Astrocyte of the cerebellum (primary cell): ENCODE data around the gene SLC38A10.

Experiments
- DNase-seq: peaks from one replicate; pipeline ENCODE4 v3.0.0-alpha.2; 2011; ENCODE audit warnings: low read depth
- H3K4me3 ChIP-seq: 2 replicates; pipeline ENCODE4 v1.5.1; 2011; ENCODE audit warnings: mild to moderate bottlenecking, low read depth, low read length, moderate library complexity
- in situ Hi-C: cut with HindIII; loops from 2 replicates; pipeline ENCODE4 v1.10.0; 2017; ENCODE audit warnings: low sequenced_read_pairs
- TF ChIP-seq, protein P1 (sequence below): IDR thresholded peaks from 2 replicates; pipeline ENCODE4 v1.5.1; 2012; ENCODE audit warnings: low read length, low read depth, moderate library complexity, mild to moderate bottlenecking; ENCODE audit errors: missing control alignments

SLC38A10 gene

DNA sequence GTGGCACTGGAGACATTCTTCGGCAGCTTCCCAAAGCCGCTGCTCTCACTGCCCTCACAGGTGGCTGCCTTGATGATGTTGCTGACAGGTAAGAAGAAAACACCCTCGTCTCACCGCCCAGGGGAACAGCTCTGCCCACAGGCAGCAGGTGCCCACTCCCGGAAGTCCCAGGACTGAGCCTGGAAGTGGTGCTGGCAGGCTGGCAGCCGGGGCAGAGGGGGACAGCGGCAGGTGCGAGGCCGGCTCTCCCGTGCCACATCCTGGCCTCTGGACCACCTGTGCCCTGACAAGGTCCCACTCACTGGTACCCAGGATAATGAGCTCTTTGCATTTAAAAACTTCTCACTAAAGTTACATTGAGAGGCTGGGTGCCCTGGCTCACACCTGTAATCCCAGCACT, 92.8 kb downstream of the SLC38A10 start:
- H3K4me3 ChIP-seq: no peak overlapping the region
- no peak for DNase-seq
- TF ChIP-seq, protein P1, sequence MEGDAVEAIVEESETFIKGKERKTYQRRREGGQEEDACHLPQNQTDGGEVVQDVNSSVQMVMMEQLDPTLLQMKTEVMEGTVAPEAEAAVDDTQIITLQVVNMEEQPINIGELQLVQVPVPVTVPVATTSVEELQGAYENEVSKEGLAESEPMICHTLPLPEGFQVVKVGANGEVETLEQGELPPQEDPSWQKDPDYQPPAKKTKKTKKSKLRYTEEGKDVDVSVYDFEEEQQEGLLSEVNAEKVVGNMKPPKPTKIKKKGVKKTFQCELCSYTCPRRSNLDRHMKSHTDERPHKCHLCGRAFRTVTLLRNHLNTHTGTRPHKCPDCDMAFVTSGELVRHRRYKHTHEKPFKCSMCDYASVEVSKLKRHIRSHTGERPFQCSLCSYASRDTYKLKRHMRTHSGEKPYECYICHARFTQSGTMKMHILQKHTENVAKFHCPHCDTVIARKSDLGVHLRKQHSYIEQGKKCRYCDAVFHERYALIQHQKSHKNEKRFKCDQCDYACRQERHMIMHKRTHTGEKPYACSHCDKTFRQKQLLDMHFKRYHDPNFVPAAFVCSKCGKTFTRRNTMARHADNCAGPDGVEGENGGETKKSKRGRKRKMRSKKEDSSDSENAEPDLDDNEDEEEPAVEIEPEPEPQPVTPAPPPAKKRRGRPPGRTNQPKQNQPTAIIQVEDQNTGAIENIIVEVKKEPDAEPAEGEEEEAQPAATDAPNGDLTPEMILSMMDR: no peak
- in situ Hi-C loops: no loop called here

- no peak overlapping the region for H3K4me3 ChIP-seq
- DNase-seq: peak; percentile 41
- in situ Hi-C loops: no loop called here
- TF ChIP-seq, protein P1: peak; percentile 69
These were observed 94.2 kb downstream of the SLC38A10 start for GRCh38 chr17:81200695-81201580.

- H3K4me3 ChIP-seq: no peak overlapping the region
- in situ Hi-C loops: no loop called here
- DNase-seq: no peak
- TF ChIP-seq, protein P1: no peak
These were observed 94.9 kb downstream of the SLC38A10 start for GRCh38 chr17:81200201-81200600.

GRCh38 chr17:81199482-81199830, 95.7 kb downstream of the SLC38A10 start:
- DNase-seq: no peak
- TF ChIP-seq, protein P1: no peak
- H3K4me3 ChIP-seq: no peak overlapping the region
- in situ Hi-C loops: no loop called here

DNA sequence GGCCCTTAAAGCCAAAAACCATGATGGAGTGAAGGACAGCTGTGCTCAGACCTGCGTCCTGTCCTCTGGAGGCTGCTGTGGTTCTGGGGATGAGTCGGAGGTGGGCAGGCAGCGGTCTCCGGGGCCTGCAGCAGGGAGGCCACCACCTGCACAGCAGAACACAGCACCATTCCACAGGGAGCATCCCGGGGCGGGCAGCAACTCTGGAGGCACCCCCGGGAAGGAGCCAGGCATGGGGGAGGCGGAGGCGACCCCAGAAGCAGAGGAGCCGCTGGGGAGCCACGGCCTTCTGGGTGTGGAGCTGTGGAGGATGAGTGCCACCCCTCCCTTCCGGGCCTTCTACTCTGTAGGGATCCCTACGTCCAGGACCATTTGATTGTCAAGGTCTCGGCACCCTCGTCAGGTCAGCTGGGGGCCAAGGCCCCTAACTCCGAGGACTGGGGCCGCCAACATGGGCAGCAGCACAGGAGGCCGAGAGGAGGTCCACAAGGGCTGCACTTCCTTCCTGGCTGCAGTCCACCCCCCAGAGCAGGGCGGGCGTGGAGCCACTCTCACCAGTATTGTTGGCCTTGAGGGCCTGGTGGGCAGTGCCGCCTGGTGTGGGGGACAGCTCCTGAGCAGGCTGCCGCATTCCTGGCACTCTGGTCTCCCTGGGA, 96.2 kb downstream of the SLC38A10 start:
- TF ChIP-seq, protein P1: no peak
- in situ Hi-C loops: no loop called here
- no peak for DNase-seq
- H3K4me3 ChIP-seq: no peak overlapping the region

GRCh38 chr17:81197831-81198490, 97.1 kb downstream of the SLC38A10 start:
- TF ChIP-seq, protein P1: no peak
- DNase-seq: no peak
- no peak overlapping the region for H3K4me3 ChIP-seq
- in situ Hi-C loops: no loop called here
